ENCODE measurements around the gene ADCY1.
A peak's percentile ranks its signal among the peaks of the same experiment; 100 is the strongest.
"Not testable (repeated sequence)": the region's sequence is repeated elsewhere in the genome, so short reads cannot be mapped to it uniquely, and the experiment has no call there.

Gene ADCY1

GRCh38 chr7:45715471-45716352 lies 141.5 kb downstream of the ADCY1 start:
- DNase-seq: no peak

GRCh38 chr7:45716380-45717203 lies 142.4 kb downstream of the ADCY1 start:
- DNase-seq: no peak

GRCh38 chr7:45717537-45718235 lies 143.5 kb downstream of the ADCY1 start:
- no peak for DNase-seq

GRCh38 chr7:45718464-45719330 lies 144.5 kb downstream of the ADCY1 start:
- DNase-seq: no peak

- DNase-seq: no peak
Measured at GRCh38 chr7:45720989-45721388, 146.8 kb downstream of the ADCY1 start.

- DNase-seq: peak; percentile 18
Measured at GRCh38 chr7:45721686-45722598, 147.8 kb downstream of the ADCY1 start.

- not testable (repeated sequence) for DNase-seq
Measured at GRCh38 chr7:45725231-45725630, 151.1 kb downstream of the ADCY1 start.

- no peak for DNase-seq
Measured at GRCh38 chr7:45726883-45727282, 152.7 kb downstream of the ADCY1 start.

- not testable (repeated sequence) for DNase-seq
Measured at GRCh38 chr7:45731692-45732443, 157.7 kb downstream of the ADCY1 start.

- not testable (repeated sequence) for DNase-seq
Measured at GRCh38 chr7:45738920-45739319, 164.8 kb downstream of the ADCY1 start.

GRCh38 chr7:45740573-45740972 lies 166.4 kb downstream of the ADCY1 start:
- DNase-seq: not testable (repeated sequence)

- peak; percentile 26 for DNase-seq
Measured at GRCh38 chr7:45748976-45749375, 174.8 kb downstream of the ADCY1 start.

GRCh38 chr7:45751352-45751751 lies 177.2 kb downstream of the ADCY1 start:
- DNase-seq: not testable (repeated sequence)

- not testable (repeated sequence) for DNase-seq
Measured at GRCh38 chr7:45756333-45756732, 182.2 kb downstream of the ADCY1 start.

GRCh38 chr7:45756757-45757156 lies 182.6 kb downstream of the ADCY1 start:
- peak; percentile 24 for DNase-seq

- not testable (repeated sequence) for DNase-seq
Measured at GRCh38 chr7:45759464-45759863, 185.3 kb downstream of the ADCY1 start.

GRCh38 chr7:45761545-45762205 lies 187.5 kb downstream of the ADCY1 start:
- DNase-seq: not testable (repeated sequence)

GRCh38 chr7:45762225-45762994 lies 188.2 kb downstream of the ADCY1 start:
- not testable (repeated sequence) for DNase-seq
